Urothelium cell line (cell line): ENCODE measurements around the gene DDA1.

Experiments
- DNase-seq: peaks from one replicate; pipeline ENCODE4 v3.0.0; 2011; ENCODE audit warnings: low spot score, mixed read lengths
- FAIRE-seq: peaks from 2 replicates; lab custom pipeline; 2011; peaks lifted over from hg19 to GRCh38; lab: Jason Lieb, UNC

Gene DDA1

DNA sequence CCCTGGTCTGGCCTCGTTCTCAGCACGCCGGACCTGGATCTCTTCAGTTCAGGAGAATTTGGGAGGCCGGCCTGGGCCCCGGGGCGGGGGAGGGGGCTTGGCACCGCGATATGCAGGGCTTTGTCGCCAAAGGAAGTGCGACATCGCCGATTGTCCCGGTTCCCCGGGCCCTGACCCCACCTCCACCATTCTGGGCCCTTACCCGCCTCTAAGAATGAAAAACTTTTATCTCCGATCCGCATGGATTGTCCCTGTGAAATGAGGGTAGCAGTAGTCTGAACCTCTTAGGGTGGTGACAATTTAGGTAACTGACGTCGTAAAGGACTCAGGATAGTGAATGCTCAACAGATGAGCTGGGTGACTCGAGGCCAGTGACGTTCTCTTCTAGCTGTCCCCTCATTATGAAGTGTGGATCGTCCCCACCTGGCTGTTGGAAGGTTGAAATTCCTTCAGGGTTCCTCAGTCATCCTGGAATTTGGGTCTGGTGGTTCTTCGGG lies 650 bp downstream of the DDA1 start:
- FAIRE-seq = no peak

DNA sequence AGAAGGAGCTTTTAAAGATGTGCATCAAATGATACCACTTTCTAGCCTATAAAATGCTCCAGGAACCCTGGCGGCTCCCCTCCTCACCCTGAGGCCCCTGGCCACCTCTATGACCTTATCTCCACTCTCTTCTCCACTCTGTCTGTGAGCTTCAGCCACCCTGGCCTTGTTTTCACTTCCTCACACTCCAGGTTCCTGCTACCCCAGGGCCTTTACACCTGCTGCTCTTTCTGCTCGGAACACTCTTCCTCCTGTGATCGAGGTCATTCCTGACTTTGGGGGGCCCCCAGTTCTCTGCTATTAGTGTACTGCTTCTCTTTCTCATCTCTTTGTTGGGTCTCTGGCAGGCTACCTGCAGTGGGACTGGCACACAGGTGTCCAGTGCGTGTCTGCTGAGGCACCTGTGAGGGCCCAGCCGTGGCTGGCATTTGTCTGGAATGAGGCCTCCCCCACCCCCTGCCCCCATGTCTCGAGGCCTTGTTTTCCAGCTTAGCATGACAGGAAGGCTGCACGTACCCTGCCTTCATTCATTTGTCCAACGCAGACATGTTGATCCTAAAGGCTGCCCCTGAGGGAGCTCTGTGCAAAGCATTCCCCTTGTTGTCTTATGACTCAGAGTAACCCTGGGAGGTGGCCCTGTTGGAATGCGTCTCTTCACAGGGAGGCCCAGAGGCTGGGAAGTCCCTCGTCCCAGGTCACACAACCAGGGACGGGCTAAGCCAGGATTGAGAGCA lies 2.3 kb downstream of the DDA1 start:
- FAIRE-seq (no peak), DNase-seq (no peak)

More for the DNA sequence above, 650 bp downstream of the DDA1 start:
- DNase-seq = no peak

DNA sequence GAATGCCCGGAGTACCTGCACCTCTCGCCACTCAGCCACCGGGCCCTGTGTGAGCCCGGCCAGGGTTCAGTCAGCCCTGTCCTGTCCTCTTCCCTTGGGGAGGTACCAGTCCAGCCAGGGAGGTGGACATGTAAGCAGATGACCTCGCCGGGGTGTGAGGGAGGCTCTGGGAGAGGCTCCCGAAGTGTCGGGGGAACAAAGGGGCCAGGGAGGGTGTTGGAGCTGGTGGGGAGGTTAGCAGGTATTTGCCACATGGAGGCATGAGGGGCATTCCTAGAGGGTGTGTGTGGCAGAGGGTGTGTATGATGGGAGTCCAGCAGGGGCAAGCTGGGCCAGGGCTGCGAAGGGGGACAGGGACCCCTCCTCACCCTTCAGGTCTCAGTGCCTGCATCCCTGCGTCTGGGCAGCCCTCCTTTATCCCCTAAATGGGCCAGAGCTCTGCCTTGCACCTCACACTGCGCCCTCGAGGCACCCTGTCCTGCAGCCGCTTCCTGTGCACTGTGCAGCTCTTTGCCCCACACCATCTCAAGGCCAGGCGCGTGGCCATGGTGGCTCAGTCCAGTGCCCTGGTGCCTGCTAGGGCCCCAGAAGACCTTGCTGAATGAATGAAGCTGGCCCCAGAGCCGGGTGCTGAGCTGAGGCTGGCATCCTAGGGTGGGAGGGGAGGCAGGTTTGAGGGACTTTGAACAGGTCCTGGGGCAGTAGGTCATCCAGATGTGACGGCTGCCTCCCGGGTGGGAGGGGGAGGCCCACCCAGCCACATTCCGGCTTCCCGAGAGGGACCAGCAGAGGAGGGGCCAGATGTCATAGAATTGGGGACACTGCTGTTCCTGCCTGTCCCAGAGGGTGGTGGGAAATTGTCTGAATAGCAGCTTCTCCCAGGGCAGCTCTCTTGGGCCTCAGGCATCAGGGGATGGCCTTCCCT lies 3.1 kb downstream of the DDA1 start:
- DNase-seq (no peak), FAIRE-seq (no peak)

DNA sequence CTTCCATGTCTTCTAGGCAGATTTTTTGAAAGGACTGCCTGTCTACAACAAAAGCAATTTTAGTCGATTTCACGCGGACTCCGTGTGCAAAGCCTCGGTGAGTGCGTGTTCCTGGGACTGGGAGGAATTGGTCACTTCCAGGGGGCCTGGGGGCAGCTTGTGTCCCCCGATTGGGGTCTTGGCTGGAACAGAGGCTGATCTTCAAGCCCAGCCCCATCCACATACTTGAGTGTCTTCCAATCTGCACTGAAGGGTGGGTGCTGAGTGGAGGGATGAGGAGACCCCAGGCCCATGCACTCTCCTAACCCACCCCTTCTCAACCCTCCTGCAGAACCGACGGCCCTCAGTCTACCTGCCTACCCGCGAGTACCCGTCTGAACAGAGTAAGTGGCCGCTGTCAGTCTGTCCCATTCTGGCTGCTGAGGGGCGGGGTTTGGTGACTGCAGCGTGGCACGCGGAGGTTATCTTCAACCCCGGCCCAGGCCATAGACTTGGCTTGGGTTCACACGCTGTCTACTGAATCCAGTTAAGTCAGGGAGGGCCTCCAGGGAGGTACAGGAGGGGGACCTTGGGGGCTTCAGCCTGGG lies 4.7 kb downstream of the DDA1 start:
- FAIRE-seq (no peak), DNase-seq (no peak)

DNA sequence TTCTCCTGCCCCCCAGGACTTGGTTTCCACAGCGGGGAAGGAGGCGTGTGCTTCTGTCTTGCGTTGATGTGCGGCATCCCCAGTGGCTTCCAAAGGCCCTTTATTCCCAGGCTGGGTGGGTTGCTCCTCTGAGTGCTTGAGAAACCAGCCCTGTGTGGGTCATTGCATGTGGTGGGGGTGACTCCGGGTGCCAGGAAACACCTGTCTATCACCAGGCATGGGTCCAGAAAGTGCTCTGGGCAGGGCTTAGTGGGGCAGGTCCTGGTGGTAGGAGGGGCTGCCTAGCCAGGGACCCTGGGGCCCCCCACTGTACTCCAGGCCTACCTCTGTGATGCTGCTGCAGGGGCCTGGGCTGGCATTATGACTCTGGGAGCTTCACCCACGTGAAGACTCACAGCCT lies 9.6 kb downstream of the DDA1 start:
- no peak for FAIRE-seq
- DNase-seq = no peak

DNA sequence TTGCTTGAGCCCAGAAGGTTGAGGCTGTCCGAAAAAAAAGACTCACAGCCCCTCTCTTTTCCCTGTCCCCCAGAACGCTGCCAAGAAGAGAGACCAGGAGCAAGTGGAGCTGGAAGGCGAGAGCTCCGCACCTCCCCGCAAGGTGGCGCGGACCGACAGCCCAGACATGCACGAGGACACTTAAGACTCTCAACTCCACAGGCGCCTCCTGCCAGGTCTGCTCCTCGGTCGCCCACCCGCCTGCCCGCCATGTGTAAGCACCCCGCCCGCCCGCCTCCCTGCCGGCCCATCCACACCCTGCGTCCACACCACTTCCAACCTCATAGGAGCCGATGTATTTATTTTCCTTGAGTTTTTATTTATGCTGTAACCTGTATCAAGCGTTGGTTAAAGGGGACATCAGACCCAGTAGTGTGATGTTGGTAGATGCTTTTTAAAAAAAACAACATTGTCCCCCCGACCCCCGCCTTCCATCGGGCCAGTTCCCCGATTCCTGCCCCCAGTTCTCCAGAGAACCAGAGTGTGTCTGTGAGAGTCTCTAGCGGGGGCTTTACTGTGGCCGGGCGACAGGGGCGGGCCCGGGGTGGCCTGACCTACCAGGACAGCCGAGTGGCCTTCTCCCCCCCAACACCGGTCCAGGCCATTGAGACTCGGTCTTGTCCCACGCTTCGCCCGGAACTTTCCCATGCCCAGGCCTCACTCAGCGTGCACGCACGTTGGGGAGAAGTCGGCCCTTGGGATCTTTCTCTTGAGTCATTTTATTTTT lies 10.3 kb downstream of the DDA1 start:
- FAIRE-seq = no peak
- DNase-seq = no peak

DNA sequence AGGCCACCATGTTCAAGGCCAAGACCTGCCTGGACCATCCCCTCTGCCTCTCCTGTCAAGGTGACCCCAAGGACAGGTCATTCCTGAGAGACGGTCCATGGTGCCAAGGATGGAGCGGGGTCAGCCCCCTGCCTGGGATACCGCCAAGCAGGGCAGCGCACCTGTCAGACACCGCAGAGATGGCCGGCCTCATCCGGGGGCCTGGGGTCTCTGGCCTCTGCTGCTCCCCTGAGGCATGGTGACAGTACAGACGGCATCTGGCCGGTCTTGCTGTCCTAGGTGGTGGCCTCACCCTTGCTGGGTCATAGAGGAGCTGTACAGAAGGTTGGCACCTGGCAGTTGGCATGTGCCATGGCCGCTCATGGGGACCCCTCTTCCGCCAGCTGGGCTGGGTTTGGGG lies 11.1 kb downstream of the DDA1 start:
- FAIRE-seq (no peak), DNase-seq (no peak)

DNA sequence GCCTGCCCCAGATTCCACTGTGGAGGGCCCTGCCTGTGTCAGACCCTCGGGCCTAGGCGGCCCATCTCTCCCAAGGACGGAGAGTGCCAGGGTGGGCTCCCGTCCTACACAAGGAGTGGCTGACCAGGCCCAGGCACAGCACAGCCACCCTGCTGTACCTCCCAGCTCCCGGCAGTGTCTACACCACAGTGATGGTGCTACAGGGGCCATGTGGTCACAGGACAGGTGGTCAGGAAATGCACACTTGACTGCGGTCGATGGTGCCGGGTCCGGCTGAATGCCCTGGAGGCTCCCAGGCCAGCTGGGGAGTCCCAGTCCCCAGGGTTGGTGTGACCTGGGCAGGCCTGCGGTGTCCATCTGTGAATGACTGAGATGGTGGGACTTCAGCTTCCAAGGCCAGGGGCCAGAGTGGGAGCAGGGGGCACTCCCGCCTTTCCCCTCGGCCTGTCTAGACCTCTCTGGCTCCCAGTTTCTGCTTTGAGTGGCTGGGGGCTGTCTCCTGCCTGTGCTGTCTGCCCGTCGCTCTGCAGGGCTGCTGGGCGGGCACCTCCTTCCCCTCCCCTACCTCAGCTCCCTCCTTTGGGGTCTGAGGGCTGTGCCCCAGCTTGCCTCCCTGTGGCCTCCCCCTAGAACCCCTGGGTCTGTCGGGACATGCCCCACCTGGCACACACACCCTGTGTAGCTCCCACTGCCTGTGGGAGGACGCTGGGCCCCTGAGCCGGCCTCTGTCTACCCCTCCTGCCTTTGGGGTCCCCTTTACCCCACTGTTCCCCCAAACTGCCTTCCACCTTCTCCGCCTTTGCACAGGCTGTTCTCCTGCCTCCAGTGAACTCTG lies 12.5 kb downstream of the DDA1 start:
- FAIRE-seq (no peak), DNase-seq (no peak)

DNA sequence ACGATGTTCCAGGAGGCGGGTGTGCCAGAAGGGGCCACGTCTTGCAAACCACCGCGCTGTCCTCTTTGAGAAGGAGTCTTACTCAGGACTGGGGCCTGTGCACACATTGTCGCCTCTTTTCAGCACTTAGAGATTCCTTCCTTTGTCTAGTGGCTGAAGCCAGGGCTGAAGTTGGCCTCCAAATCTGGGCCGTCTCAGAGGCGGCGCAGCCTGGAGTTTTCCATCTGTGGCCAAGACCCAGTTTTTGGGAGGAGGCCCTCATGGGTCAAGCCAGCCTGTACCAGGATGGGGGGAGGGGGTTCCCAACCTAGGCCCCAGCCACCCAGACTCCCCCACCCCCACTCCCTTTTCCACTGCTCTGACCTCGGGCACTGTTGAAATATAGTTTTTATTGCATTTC lies 13.5 kb downstream of the DDA1 start:
- FAIRE-seq = no peak
- DNase-seq = no peak

DNA sequence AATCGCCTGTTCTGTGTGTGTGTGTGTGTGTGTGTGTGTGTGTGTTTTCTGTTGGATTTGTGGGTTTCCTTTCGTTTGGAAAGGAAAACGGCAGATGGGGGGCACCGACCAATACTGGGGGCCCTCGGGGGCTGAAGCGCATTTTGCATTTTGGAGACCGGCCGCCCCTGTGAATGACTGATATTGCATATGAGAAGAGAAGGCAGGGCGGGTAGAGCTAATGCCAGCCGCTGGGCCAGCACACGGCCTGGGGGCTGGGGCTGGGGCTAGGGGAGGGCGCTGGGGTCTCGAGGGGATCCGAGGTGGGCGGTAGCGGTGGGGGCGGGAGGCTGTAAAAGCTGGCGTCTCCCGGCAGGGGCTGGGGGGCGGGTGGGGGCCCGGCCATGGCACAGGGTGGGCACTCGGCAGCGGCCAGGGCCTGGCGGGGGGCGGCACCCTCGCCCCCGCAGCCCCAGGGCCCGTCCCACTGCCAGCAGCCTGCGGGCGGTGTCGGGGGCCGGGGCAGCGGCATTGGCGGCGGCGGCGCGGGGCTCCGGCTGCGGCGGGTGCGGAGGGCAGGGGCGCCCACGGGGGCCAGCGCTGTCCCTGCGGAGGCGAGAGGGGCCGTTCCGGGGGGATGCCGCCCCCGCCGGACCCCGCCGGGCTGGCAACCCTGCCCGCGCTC lies 14.1 kb downstream of the DDA1 start:
- no peak for FAIRE-seq
- no peak for DNase-seq

DNA sequence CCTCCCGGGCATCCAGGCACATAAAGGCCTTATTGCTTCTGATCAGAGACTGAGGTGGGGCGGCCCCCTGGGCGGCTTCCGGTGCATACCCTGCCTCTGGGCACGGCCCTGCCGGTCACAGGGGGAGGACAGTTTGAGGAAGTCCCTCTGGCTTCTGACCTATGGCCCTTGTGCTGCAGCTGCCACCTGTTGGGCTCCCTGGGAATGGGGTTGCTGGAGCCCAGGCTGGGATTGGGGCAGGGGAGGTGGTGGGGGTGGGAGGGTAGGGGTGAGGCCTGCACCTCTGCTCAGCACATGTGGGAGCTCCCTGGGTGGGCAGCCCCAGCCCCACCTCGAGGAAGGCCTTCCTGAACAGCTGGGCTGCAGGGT lies 14.6 kb downstream of the DDA1 start:
- DNase-seq (no peak), FAIRE-seq (no peak)

DNA sequence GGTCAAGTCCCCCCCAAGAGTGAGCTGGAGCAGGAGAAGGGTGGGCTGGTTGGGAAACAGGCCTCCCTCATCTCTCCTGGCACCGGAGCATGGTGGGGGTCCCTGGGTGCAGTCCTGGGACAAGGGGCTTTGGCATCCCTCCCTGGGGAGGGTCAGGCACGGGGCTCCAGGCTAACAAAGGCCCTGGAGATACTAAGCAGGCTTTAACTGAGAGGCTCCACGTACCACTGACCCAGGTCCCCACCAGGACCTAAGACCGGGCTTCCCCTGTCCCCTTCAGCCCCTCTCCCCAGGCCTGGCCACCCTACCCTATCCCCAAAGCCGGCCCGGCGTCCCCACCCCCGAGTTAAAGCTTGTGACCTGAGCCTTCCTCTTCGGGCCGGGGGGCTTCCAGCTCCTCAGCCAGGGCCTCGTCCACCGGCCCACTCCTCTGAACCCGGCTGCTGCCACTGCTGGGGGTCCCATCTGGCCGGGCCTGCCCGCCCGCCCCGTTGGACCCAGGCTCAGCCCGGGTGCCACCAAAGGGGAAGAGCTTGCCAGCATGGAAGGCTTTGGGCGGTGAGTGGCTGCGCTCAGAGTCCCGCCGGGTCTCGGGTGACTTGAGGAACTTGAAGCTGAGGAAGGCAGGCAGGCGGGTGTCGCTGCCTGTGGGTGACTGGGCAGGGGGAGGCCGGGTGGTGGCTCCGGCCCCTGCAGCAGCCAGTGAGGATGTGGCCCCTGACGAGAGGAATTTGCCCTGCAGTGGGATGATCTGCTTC lies 15.2 kb downstream of the DDA1 start:
- no peak for FAIRE-seq
- no peak for DNase-seq

DNA sequence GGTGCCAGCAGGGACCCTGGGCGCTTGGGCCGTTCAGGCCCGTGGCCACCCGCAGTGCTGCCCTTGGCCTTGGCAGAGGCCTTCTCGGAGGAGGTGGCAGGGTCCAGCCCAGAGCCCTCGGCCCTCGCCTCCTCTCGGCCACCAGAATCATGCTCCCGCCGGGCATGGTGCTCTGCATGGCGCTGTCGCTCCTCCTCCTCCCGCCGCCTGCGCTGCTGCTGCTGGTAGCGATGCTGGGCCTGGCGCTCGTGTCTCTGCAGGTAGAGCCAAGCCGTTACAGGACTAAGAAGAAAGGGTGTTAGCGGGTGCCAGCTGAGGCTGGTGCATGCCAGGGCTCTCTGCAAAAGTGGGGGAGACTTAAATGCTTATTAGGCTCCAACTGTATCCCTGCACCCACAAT lies 15.8 kb downstream of the DDA1 start:
- no peak for DNase-seq
- no peak for FAIRE-seq

DNA sequence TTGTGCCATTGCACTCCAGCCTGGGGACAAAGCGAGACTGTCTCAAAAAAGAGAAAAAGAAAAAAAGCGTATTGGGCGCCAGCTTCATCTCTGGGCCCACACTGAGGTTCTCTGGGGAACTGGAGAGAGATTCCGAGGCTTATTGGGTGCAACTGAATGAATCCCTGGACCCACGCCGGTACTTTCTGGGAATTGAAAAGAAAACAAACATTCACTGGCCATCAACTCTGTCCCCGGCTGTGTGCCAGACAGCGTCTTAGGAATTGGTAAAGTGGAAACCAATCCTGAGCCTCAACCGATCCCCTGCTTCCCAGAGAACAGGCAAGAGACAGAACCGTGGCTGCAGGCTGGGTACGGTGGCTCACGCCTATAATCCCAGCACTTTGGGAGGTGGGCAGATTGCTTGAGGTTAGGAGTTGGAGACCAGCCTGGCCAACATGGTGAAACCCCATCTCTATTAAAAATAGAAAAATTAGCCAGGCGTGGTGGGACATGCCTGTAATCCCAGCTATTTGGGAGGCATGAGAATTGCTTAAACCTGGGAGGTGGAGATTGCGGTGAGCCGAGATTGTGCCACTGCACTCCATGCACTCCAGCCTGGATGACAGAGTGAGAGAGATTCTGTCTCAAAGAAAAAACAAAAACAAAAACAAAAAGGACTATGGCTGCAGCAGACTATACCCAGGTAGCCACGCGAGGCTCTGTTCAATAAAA lies 16.7 kb downstream of the DDA1 start:
- FAIRE-seq = no peak
- no peak for DNase-seq

DNA sequence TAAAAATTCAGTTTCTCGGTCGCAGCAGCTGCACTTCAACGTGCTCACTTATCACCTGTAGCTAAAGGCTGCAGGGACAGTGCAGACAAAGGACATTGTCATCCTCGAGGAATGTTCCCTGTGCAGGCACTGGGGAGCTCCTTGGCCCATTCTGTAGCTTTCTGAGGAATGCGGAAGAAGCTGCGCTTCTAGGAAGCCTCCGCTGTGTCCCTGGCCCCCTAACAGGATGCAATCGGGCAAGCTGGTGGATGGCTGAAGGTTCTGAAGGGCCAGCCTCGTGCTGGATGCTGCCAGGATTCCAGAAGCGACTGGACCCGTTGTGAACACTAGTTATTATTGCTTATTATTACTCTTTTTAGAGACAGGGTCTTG lies 17.2 kb downstream of the DDA1 start:
- no peak for FAIRE-seq
- DNase-seq = no peak

DNA sequence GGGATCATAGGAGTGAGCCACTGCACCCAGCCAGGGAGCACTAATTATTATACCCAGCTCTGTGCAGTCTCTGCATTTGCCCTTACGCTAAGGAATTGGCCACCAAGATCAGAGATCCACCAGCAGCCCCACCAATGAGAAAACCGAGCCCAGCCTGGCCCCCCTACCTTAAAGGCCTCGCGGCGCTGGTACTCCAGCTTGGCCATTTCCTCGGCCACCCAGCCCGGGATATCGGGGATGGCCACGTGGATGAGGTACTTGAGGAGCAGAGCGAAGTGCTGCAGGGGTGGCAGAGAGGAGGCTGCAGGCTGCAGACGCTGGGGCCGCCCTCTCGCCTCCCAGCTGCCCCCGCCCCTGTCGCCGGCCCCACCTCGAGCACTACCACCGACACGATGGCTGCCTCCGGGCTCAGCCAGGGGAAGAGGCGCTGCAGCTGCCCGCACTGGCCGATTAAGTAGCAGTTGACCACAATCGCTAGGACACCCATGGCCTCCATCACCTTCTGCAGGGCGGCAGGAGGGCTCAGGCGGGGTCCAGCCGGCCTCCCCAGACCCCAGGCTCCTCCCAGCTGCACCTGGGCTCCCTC lies 17.8 kb downstream of the DDA1 start:
- DNase-seq (no peak), FAIRE-seq (no peak)

DNA sequence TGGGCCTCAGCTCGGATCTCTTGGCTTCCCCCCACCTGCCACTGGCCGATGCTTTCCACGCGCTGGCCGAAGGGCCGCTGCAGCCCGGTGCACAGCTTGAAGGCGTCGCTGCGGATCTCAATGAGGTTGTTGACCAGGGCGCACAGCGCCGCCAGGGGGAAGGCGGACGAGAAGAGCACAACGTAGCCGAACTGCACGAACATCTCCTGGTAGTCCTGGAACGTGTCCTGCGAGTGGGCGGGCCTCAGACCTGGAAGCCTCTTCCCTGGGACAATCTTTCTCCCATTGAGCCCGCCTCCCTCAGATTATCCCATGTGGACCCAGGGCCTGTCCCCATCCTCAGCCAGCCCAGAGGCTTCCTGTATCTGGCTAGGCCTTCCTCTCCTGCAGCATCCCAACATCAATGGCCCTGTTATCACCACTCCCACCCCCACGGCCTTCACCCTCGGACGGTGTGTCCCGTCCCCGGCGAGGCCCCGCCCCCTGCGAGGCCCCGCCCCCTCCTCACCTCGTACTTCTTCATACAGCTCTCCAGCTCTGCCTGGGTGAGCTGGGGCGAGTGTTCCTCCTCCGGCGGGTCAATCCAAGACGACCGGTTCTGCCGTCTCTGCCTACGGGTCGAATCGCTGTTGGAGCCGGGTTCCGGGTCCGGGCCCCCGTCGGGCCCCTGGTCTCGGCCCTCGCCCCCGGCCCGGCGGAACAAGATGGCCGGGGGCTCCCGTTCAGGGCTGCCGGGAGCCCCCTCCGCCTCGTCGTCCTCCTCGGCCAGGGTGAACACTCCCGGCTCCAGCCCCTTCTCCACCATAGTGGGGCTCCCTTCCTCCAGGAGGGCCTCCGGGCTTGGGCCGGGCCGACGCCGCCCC lies 18.5 kb downstream of the DDA1 start:
- DNase-seq = no peak

More for the DNA sequence above, 18.5 kb downstream of the DDA1 start:
- no peak for FAIRE-seq
